Uterus (tissue), 2 donors: ENCODE data around the gene CD59.

Experiments used
- CTCF ChIP-seq, 4 experiments: fragments of 200-600 bp in 2 of 4; fragments of 450-650 bp in 2 of 4; sonication (generic) in 2 of 4; IDR thresholded peaks; one replicate each; pipeline ENCODE4 v1.5.1; 2016 to 2019; ENCODE audit warnings: antibody characterized with exemption in 4 of 4, mild to moderate bottlenecking in 2 of 4, moderate library complexity in 1 of 4
- POLR2A ChIP-seq, 2 donors: fragments of 450-650 bp; IDR thresholded peaks; one replicate each; pipeline ENCODE4 v1.6.1; 2016; ENCODE audit warnings: antibody characterized with exemption in 2 of 2, mild to moderate bottlenecking in 1 of 2, moderate library complexity in 1 of 2

DNA sequence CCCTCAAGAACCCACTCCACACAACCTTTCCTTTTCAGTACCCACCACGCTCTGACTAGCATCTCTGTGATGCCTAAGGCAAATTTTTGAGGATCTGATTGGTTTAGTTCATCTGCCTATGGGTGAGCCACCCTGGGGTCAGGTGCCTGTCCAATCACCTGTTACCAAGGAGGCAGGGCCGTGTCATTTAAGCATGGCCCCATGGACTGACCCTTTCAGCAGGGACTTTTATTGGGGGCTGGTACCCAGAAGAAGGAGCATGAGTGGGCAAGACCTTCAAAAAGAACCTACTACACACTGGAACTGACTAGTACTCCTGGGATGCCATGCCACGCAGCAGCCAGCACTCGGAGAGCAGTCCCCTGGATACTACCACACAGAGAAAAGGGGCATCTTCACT is 64.0 kb downstream of the CD59 start:
- TF ChIP-seq CTCF (IDR thresholded peaks at IDR 0.05) (no peak), POLR2A (IDR thresholded peaks at IDR 0.05) (no peak)
